HG03354 (cell line): Measurements from ENCODE around the gene RMC1.
"Not testable (repeated sequence)": the region's sequence is repeated elsewhere in the genome, so short reads cannot be mapped to it uniquely, and the experiment has no call there.

Experiments
- ATAC-seq: cut with Tn5 transposase; IDR thresholded peaks from one replicate; pipeline ENCODE4 v1.9.1; 2021; ENCODE audit warnings: mild to moderate bottlenecking; ENCODE audit not compliant: unreplicated experiment, poor library complexity, severe bottlenecking

The RMC1 gene

GRCh38 chr18:23550898-23551297 is 47.6 kb downstream of the RMC1 start:
- no peak for ATAC-seq

- no peak for ATAC-seq
Observed at GRCh38 chr18:23551978-23552377, 48.7 kb downstream of the RMC1 start.

GRCh38 chr18:23552505-23552904 is 49.2 kb downstream of the RMC1 start:
- no peak for ATAC-seq

GRCh38 chr18:23553887-23554286 is 50.6 kb downstream of the RMC1 start:
- no peak for ATAC-seq

- ATAC-seq, result no peak
Observed at GRCh38 chr18:23556145-23556780, 53.0 kb downstream of the RMC1 start.

- not testable (repeated sequence) for ATAC-seq
Observed at GRCh38 chr18:23557511-23557910, 54.2 kb downstream of the RMC1 start.

GRCh38 chr18:23560186-23560585 is 56.9 kb downstream of the RMC1 start:
- ATAC-seq, result no peak

GRCh38 chr18:23563377-23564043 is 60.2 kb downstream of the RMC1 start:
- ATAC-seq, result no peak

- no peak for ATAC-seq
Observed at GRCh38 chr18:23565916-23566547, 62.7 kb downstream of the RMC1 start.

- ATAC-seq, result no peak
Observed at GRCh38 chr18:23567671-23568070, 64.4 kb downstream of the RMC1 start.

- no peak for ATAC-seq
Observed at GRCh38 chr18:23568281-23569138, 65.2 kb downstream of the RMC1 start.

- no peak for ATAC-seq
Observed at GRCh38 chr18:23569299-23570063, 66.2 kb downstream of the RMC1 start.

GRCh38 chr18:23570912-23571504 is 67.7 kb downstream of the RMC1 start:
- no peak for ATAC-seq

GRCh38 chr18:23572012-23572411 is 68.7 kb downstream of the RMC1 start:
- no peak for ATAC-seq

GRCh38 chr18:23572570-23572969 is 69.3 kb downstream of the RMC1 start:
- no peak for ATAC-seq

- no peak for ATAC-seq
Observed at GRCh38 chr18:23573020-23573419, 69.7 kb downstream of the RMC1 start.

- no peak for ATAC-seq
Observed at GRCh38 chr18:23573626-23574431, 70.5 kb downstream of the RMC1 start.

- no peak for ATAC-seq
Observed at GRCh38 chr18:23574611-23575308, 71.4 kb downstream of the RMC1 start.
